Measurements from ENCODE around the gene ST3GAL3. TPM values are rescaled to one million over a fixed set of nuclear protein-coding genes. Genes with fewer than 3 reads are reported as not detected.

Gene ST3GAL3
- total and polyA plus RNA-seq, 2 of the 13 experiments (the other 11 are each of a cell fraction or from before 2014, with no cell fraction given) = 5.1 to 8.1 TPM

DNA sequence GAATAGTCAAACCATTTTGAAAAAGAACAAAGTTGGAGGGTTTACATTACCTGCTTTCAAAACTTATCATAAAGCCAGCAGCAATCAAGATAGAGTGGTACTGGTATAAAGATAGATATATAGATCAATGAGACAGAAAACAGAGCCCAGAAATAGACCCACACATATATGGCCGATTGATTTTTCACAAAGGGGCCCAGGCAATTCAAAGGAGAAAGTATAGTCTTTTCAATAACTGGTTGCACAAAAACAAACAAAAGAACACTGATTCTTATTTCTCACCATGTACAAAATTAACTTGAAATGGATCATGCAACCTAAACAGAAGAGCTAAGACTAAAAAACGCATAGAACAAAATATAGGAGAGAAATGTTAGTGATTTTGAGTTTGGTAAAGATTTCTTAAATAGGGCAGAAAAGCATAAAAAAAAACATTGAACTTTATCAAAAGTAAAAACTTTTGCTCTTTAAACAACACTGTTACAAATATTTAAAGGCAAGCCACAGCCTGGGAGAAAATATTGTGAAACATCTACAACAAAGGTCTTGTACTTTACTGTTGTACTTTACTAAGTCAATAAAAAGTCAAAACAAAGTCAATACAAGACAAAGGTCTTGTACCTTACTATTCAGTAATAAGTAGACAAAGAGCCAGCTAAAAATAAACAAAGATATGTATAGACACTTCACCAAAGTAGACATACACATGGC, 50.2 kb downstream of the ST3GAL3 start (continued):
- TF ChIP-seq ZNF337 (CRISPR knock-in tag; IDR thresholded peaks at IDR 0.05; ENCODE audit: borderline replicate concordance, low read depth) (no peak), GATAD2A (CRISPR knock-in tag; IDR thresholded peaks at IDR 0.05) (peak; percentile 86), HMG20A (CRISPR knock-in tag; IDR thresholded peaks at IDR 0.05; ENCODE audit: borderline replicate concordance) (peak; percentile 78; the same call in 1 of the 2 replicates), ZNF12 (CRISPR knock-in tag; IDR thresholded peaks at IDR 0.05) (no peak), EZH2 (conservative IDR thresholded peaks at IDR 0.05; ENCODE audit: low read depth, low read length) (no peak), ZBTB21 (CRISPR knock-in tag; IDR thresholded peaks at IDR 0.05) (no peak), ZNF775 (CRISPR knock-in tag; IDR thresholded peaks at IDR 0.05; ENCODE audit: borderline replicate concordance) (no peak), NR2F2 (IDR thresholded peaks at IDR 0.05; ENCODE audit: borderline replicate concordance, low read depth) (peak; percentile 60; the same call in 1 of the 2 replicates), TCF7L2 (IDR thresholded peaks at IDR 0.05; ENCODE audit: low read depth, low read length) (no peak), SOX5 (CRISPR knock-in tag; IDR thresholded peaks at IDR 0.05; ENCODE audit: borderline replicate concordance) (peak; percentile 99), ZNF766 (CRISPR knock-in tag; IDR thresholded peaks at IDR 0.05; ENCODE audit: borderline replicate concordance) (no peak), ZNF335 (CRISPR knock-in tag; IDR thresholded peaks at IDR 0.05) (no peak), SNRNP70 (IDR thresholded peaks at IDR 0.05; ENCODE audit: low read depth, low read length) (no peak), SP5 (CRISPR knock-in tag; IDR thresholded peaks at IDR 0.05; ENCODE audit: borderline replicate concordance, low read depth) (no peak), HDAC6 (IDR thresholded peaks at IDR 0.05; ENCODE audit: low read depth, low read length) (no peak), FOXA3 (CRISPR knock-in tag; IDR thresholded peaks at IDR 0.05) (peak; percentile 86), ZNF33A (CRISPR knock-in tag; IDR thresholded peaks at IDR 0.05; ENCODE audit: borderline replicate concordance) (0 out of 2 replicates have a peak, but pooled peaks have one; percentile 47), PCBP2 (optimal IDR thresholded peaks at IDR 0.05; ENCODE audit: low read depth, low read length, poor library complexity, severe bottlenecking) (no peak), JUNB (CRISPR knock-in tag; IDR thresholded peaks at IDR 0.05; ENCODE audit: borderline replicate concordance) (no peak), ZNF558 (CRISPR knock-in tag; IDR thresholded peaks at IDR 0.05; ENCODE audit: borderline replicate concordance) (no peak), SOX13 (IDR thresholded peaks at IDR 0.05) (peak; percentile 83; the same call in 1 of the 2 replicates), SOX13 (CRISPR knock-in tag; conservative IDR thresholded peaks at IDR 0.05 in 1 of 2, IDR thresholded peaks at IDR 0.05 in 1 of 2) (peak in 1 of 2 experiments; percentile 99; a peak in 2 of 4 replicates), ZNF547 (CRISPR knock-in tag; IDR thresholded peaks at IDR 0.05) (no peak)
- TF ChIP-seq, protein P1, sequence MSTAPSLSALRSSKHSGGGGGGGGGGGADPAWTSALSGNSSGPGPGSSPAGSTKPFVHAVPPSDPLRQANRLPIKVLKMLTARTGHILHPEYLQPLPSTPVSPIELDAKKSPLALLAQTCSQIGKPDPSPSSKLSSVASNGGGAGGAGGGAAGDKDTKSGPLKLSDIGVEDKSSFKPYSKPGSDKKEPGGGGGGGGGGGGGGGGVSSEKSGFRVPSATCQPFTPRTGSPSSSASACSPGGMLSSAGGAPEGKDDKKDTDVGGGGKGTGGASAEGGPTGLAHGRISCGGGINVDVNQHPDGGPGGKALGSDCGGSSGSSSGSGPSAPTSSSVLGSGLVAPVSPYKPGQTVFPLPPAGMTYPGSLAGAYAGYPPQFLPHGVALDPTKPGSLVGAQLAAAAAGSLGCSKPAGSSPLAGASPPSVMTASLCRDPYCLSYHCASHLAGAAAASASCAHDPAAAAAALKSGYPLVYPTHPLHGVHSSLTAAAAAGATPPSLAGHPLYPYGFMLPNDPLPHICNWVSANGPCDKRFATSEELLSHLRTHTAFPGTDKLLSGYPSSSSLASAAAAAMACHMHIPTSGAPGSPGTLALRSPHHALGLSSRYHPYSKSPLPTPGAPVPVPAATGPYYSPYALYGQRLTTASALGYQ (CRISPR knock-in tag; IDR thresholded peaks at IDR 0.05) = no peak
- TF ChIP-seq, protein P2, sequence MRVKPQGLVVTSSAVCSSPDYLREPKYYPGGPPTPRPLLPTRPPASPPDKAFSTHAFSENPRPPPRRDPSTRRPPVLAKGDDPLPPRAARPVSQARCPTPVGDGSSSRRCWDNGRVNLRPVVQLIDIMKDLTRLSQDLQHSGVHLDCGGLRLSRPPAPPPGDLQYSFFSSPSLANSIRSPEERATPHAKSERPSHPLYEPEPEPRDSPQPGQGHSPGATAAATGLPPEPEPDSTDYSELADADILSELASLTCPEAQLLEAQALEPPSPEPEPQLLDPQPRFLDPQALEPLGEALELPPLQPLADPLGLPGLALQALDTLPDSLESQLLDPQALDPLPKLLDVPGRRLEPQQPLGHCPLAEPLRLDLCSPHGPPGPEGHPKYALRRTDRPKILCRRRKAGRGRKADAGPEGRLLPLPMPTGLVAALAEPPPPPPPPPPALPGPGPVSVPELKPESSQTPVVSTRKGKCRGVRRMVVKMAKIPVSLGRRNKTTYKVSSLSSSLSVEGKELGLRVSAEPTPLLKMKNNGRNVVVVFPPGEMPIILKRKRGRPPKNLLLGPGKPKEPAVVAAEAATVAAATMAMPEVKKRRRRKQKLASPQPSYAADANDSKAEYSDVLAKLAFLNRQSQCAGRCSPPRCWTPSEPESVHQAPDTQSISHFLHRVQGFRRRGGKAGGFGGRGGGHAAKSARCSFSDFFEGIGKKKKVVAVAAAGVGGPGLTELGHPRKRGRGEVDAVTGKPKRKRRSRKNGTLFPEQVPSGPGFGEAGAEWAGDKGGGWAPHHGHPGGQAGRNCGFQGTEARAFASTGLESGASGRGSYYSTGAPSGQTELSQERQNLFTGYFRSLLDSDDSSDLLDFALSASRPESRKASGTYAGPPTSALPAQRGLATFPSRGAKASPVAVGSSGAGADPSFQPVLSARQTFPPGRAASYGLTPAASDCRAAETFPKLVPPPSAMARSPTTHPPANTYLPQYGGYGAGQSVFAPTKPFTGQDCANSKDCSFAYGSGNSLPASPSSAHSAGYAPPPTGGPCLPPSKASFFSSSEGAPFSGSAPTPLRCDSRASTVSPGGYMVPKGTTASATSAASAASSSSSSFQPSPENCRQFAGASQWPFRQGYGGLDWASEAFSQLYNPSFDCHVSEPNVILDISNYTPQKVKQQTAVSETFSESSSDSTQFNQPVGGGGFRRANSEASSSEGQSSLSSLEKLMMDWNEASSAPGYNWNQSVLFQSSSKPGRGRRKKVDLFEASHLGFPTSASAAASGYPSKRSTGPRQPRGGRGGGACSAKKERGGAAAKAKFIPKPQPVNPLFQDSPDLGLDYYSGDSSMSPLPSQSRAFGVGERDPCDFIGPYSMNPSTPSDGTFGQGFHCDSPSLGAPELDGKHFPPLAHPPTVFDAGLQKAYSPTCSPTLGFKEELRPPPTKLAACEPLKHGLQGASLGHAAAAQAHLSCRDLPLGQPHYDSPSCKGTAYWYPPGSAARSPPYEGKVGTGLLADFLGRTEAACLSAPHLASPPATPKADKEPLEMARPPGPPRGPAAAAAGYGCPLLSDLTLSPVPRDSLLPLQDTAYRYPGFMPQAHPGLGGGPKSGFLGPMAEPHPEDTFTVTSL (CRISPR knock-in tag; IDR thresholded peaks at IDR 0.05; ENCODE audit: borderline replicate concordance) = peak; percentile 87; the same call in 1 of the 2 replicates

All from HepG2 (cell line).